Fibroblast of skin of right quadriceps (primary cell): ENCODE results near the gene ELAPOR1.

Experiments used
- DNase-seq: peaks from one replicate; pipeline ENCODE4 v3.0.0-alpha.2; 2013

ELAPOR1 gene, protein sequence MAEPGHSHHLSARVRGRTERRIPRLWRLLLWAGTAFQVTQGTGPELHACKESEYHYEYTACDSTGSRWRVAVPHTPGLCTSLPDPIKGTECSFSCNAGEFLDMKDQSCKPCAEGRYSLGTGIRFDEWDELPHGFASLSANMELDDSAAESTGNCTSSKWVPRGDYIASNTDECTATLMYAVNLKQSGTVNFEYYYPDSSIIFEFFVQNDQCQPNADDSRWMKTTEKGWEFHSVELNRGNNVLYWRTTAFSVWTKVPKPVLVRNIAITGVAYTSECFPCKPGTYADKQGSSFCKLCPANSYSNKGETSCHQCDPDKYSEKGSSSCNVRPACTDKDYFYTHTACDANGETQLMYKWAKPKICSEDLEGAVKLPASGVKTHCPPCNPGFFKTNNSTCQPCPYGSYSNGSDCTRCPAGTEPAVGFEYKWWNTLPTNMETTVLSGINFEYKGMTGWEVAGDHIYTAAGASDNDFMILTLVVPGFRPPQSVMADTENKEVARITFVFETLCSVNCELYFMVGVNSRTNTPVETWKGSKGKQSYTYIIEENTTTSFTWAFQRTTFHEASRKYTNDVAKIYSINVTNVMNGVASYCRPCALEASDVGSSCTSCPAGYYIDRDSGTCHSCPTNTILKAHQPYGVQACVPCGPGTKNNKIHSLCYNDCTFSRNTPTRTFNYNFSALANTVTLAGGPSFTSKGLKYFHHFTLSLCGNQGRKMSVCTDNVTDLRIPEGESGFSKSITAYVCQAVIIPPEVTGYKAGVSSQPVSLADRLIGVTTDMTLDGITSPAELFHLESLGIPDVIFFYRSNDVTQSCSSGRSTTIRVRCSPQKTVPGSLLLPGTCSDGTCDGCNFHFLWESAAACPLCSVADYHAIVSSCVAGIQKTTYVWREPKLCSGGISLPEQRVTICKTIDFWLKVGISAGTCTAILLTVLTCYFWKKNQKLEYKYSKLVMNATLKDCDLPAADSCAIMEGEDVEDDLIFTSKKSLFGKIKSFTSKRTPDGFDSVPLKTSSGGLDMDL

DNA sequence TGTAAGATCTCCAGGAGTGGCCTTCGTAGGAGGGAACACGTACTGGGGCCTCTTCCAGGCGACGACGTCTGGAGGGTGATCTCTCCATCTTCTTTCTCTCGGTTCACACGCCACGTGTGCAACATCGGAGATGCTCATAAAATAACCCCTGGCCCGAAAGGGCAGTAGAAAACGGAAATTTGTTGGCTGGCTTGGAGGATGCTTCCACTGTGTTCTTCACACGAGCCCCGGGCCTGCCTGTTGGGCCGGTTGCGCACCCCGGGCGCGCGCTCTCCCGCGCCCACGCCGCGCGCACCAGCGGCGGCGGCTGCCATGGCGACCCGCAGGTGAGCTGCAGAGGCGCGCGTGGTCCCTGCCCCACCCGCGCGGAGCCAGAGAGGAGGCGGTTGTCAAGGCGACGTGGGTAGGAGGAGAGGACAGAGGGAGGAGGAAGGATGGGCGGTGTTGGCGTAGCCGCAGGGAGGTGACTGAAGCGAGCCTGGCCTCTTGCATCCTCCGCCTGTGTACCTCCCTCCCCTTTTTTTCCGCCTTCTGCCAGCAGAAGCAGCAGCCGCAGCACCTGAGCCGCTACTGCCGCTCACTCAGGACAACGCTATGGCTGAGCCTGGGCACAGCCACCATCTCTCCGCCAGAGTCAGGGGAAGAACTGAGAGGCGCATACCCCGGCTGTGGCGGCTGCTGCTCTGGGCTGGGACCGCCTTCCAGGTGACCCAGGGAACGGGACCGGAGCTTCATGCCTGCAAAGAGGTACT lies at the start of gene ELAPOR1:
Gene ELAPOR1, plus strand, starts transcription at position 526 of the 752 bp plus-strand sequence. Its CDS starts 69 bp downstream, at position 595.
- DNase-seq = no peak

DNA sequence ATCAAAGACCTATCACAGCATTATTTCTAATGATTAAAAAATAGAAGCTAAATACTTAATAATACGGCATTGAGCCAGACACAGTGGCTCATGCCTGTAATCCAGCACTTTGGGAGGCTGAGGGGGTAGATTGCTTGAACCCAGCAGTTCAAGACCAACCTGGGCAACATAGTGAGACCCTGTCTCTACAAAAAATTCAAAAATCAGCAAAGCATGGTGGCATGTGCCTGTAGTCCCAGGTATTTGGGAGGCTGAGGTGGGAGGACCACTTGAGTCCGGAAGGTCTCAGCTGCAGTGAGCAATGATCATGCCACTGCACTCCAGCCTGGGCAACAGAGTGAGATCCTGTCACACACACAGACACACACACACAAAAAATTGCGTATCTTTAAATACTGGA lies 48.8 kb upstream of the ELAPOR1 start:
- DNase-seq = no peak

DNA sequence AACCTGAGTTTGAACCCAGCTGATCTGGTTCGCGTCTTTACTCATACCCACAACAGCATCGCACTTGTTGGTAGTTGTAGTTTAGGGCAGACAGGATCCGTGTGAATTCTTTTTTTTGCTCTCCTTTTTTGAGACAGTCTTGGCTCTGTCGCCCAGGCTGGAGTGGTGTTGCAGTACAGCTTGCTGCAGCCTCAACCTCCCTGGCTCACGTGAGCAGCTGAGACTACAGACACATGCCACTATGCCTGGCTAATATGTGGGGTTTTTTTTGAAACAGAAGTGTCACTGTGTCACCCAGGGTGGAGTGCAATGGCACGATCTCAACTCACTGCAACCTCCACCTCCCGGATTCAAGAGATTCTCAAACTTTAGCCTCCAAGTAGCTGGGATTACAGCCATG lies 46.0 kb upstream of the ELAPOR1 start:
- DNase-seq = no peak

DNA sequence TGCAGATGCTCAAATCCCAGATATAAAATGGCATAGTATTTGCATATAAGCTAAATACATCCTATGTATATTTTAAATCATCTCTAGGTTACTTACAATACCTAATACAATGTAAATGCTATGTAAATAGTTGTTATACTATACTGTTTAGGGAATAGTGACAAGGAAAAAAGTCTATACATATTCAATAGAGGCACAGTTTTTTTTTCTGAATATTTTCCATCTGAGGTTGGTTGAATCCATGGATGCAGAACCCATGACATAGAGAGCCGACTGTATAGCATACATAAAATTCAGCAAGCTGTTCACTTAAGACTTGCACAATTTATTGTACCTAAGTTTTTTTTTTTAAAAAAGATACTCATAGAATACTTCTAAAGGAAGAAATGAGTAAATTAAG lies 44.6 kb upstream of the ELAPOR1 start:
- DNase-seq = no peak

DNA sequence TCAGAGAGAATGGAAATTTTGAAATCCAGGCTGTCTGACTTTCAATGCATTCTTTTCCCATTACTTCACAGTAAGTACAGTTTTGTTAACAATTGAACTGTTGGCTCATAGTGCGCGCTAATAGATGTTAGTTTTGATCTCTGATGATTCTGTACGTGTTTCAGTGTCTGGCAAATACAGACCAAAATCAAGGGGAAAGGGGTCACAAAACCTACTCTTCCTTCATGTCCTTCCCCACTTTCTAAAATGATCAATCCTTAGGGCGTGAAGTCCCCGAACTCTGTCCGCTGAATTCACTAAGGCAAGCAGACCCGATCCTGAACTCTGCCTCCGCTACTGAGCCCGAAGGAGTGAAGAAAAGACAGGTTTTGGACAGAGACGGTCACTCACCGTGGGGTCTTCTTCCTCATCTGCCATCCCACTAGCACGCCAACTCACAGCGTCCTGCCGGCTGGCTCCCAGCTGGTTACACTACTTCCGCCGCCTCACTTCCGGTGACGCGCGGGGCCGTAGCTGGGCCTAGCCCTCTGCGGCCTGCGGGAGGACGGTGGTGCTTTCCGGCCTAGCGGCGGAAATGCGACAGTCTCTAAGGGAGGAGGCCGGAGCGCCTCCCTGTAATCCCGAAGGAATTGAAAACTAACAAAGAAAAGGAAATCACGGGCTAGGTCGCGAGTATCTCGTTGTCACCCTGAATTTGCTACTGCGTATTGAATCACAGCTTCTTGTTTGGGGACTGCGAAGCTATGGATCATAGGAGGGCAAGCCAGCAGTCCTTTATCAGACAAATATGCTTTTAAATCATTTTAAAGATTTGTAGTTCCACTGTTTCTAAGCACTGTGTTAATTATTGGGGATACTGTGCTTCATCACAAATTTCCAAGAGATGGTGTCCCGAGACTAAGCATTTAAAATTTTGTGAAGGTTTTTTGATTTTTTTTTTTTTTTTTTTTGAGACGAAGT lies 38.1 kb upstream of the ELAPOR1 start, which contains the start of gene TAF13:
Gene TAF13, minus strand, starts transcription at position 473 of the 960 bp plus-strand sequence. Its CDS starts 56 bp downstream, at position 417.
- DNase-seq = peak; percentile 97

DNA sequence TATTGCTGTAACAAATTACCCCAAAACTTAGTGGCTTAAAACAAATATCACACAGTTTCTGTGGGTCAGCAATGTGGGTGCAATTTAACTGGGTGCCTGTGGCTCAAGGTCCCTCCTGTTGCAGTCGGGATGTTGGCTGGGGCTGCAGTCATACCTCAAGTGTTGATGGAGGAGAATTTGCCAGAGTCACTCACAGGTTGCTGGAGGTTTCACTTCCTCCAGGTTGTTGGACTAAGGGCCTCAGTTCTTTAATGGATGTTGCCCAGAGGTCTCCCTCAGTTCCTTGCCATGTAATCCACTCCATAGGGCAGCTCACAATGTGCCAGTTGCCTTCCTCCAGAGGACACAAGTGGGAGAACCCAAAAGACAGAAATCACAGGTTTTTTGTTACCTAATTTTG lies 35.6 kb upstream of the ELAPOR1 start:
- DNase-seq = no peak

DNA sequence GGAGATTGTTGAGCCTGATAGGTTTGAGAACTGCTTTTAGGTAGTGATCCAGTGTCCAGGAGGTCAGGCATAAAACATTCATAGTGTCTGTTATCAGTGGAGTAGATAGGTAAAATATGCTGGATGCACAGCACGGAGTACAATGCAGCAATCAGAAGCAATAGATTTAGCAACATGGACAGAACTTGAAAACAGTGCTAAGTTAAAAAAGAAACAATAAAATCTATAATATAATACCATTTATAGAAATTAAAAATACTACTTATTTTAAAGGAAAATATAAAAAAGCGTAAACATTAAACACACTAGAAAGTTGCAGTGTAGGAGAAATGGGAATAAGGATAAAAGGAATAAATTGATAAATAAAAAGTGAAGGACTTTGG lies 34.7 kb upstream of the ELAPOR1 start:
- DNase-seq = no peak

DNA sequence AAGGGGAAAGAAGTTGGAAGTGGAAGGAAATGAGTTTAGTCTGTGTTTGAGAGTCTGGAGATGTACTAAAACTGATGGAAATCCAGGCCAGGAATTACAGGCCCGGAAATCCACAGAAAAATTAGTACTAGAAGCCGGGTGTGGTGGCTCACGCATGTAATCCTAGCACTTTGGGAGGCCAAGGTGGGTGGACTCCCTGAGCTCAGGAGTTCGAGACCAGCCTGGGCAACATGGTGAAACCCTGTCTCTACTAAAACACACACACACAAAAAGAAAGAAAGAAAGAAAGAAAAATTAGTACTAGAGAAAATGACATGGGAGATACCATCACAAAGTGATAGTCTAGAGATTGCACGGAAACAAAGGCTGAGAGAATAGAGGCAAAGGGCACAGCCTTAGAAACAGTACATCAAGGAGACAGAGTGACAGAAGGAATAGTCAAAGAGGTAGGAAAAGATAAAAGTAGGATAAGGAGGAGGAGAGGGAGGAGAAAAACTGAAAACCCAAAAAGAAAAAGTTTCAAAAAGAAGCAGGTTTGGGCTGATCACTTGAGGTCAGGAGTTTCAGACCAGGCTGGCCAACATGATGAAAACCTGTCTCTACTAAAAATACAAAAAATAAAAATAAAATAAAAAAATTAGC lies 33.4 kb upstream of the ELAPOR1 start:
- DNase-seq = no peak

DNA sequence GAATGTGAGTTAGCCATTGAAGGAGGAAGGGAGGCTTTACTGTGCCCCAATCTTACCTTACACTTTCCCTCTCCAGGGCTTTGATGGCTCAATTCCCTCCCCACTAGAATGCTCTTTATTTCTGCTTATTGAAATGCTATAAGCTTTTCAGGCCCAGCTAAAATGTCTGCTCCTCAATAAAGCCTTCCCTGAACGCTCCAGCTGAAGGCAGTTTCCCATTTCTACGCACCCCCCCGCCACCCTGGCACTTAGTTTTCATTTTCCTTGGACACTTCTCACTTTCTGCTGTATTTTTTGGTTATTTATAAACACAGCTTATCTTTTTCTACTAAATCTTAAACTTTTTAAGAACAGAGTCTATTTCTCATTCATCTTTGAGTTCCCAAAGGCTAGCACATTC lies 30.4 kb upstream of the ELAPOR1 start:
- DNase-seq = no peak

DNA sequence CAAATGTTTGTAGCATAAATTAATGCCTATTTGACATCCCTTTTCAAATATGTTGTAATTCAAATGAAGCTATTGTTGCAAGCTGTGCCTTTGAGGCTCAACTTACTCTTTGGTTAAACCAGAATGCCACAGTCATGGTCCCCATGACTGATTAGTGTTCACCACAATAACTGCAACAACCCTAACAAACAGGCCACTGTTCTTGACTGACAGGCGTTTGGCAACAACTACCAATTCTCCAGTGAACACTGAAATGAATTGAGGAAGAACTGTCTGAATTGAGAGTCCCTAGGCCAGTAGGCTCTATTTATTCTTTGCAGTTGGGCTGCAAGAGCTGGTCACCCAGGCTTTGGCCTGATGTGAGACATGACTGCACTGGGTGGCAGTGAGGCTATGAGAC lies 30.0 kb upstream of the ELAPOR1 start:
- DNase-seq = no peak

DNA sequence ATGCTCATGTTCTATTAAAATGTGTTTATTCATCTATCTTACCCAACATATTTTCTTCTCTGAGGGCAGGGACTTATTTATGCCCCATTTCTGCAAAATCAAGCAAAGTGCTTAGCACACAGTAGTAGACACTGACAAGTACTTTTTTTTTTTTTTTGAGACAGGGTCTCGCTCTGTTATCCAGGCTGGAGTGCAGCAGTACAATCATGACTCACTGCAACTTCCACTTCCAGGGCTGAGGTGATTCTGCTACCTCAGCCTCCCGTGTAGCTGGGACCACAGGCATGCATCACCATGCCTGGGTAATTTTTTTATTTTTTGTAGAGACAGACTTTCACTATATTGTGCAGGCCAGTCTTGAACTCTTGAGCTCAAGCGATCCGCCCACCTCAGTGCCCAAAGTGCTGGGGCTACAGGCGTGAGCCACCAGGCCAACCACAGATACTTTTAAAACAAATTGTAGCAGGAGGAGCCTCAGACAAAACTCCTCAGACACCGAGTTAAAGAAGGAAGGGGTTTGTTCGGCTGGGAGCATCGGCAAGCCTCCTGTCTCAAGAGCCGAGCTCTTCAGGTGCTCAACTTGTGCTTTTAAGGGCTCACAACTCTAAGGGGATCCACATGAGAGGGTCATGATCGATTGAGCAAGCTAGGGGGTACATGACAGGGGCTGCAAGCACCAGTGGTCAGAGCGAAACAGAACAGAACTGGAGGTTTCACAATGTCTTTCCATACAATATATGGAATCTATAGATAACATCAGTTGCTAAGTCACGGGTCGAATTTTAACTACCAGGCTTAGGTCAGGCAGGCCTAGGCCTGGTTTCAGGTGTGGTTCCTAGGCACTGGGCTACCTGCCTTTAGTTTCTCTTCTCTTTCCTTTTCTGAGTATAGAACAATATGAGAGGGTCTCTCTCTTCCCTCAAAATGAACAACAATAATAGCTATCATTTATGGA lies 29.1 kb upstream of the ELAPOR1 start:
- DNase-seq = peak; percentile 27

DNA sequence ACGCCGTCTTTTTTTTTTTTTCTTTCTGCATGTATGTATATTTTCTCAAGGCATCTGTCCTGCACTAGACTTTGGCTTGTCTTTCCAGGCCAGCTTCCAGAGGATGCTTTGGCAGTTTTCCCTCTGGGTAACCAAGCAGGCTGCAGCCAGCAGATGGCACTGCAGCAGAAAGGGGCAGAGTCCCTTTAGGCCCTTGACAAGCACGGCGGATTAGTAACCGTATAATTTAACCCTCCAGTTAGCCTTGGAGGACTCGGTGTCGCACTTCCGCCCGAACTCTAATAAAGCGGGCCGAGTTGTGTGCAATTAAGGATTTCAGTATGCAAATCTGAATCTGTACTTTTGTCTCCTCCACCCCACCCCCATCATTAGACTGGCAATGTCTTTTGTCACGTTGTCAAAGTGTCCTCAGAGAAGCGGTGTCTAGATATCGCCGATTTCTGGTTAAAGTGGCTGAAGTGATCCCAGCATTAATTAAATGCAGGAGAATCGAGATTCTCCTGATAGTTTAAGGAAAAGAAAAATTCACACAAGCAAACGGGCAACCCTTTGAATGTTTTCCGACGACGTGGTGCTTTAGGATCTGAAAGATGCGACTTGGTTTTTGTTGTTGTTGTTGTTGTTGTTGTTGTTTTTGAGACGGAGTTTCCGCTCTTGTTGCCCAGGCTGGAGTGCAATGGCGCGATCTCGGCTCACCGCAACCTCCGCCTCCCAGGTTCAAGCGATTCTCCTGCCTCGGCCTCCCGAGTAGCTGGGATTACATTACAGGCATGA lies 24.5 kb upstream of the ELAPOR1 start:
- DNase-seq = peak; percentile 46

DNA sequence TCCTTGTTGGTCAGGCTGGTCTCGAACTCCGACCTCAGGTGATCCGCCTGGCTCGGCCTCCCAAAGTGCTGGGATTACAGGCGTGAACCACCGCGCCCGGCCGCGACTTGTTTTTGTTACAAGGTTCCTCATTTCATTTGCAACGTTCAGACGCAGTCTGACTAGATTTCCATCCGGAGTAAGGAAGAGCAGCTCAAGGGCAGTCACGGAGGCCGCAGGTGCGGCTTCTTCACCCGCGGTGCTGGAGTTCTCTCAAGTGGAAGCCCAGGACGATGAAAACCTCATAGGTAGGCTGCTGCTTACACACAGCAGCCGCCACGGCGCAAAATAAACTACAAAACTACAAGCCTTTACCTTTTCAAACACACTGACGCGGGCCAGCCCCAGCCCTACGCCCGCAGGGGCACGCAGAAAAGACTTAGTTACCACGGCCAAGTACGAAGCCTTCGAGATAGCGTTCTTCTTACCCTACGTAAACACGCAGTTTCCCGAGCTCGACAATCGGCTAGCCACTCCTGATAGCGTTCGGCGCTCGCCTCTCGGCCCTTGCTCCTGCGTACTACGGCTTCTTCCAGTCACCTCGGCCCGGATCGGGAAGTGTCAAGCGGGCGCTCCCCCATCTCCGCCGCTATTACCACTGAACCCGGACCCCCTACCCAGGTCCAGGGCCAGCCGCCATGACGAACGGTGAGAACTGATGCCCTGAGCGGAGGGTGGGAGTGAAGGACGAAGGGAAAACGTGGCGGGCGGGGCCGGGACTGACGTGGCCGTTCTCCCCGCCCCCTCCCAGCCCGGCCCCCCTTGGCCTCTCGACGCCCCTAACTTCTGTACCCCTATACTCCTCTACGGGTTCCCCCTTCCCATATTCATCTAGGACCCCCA lies 23.5 kb upstream of the ELAPOR1 start, which contains the start of gene TMEM167B:
Gene TMEM167B, plus strand, starts transcription at position 569 of the 882 bp plus-strand sequence. Its CDS starts 109 bp downstream, at position 678.
- peak; percentile 93 for DNase-seq

DNA sequence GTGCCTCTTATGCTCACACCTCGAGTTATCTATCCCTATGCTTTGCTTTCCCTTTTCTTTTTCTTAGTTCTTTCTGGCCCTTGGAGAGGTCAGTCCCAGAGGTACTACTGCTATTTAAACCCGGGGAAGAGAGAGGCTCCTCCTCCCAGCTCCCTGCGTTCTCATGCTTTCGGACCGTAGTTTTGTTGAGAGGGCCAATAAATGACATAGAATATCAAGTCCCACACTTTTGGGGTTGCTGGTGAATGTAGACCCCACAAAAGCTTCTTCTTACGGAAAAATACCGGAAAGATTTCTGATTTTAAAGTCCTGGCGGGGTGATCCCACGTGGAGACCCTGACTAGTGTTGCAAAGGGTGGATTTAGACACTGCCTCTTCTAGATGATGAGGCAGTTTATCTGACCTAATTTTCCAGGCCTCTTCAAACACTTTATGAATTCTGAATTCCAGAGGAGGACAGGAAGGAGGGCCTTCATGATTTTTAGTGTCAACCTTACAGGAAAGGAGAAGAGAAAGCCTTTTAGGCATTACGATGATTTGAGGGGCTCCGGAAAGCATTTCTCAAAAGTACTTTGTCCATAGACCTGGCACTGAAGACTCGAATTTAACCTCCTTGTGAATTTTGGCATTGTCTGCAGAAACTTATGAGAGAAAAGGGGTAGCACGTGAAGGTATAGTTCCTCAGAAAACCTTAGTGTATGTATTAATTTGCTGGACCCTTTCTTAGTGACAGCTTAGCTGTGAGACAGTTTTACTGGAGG lies 22.7 kb upstream of the ELAPOR1 start:
- DNase-seq = peak; percentile 52

DNA sequence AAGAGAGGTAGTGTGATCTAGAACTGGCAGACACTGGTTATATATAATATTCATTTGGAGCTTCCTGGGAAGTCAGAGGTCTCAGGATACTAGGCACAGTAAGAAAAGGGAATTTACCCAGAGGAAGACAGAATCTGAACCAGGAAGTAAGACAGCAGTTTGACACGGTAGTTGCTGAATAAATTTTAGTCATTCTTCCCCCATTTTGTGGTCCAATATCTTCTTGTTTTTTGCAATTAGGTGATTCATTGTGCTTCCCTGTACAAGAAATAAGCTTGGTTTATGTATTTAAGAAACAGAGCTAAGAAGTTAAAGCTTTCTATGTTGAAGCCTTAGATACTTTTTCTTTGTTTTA lies 22.1 kb upstream of the ELAPOR1 start:
- peak; percentile 17 for DNase-seq

DNA sequence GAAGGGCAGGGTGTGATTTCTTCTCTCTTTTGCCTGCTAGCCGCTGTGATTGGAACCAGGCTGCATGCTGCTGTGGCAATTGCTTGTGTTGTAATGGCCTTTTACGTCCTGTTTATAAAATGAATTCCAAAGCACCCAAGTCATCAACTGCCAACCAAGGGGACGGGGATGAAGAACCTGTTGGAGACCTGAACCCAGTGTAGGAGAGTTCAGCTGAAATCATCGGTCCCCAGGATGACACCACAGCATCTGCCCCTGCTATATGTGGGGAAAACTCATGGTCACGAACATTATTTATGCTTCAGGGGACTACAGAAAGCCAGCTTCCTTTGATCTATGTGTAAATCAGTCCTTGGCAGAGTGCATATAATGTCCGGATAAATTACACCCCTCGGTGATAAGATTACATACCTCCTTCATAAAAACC lies 19.5 kb upstream of the ELAPOR1 start:
- peak; percentile 39 for DNase-seq

DNA sequence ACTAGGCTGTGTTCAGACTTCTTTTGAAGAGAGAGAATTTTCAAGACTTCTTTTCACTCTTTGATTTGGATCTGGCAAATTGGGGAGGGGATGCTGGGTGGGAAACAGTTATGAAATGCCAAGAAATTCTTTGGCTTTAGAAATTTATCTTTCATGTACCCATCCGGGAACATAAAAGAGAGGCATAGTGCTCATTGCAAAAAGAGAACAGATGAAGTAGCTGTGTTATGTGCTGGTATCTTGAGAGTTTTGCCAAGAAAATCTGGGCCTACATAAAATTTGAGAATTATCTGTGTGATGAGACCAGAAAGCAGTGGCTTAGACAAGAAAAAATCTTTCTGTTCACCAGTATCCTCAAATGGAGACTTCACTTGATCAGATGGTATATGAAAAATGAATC lies 19.0 kb upstream of the ELAPOR1 start:
- no peak for DNase-seq
